ENCODE measurements around the gene MNAT1. TPM values are rescaled to one million over a fixed set of nuclear protein-coding genes. Genes with fewer than 3 reads are reported as not detected.
A peak's percentile ranks its signal among the peaks of the same experiment; 100 is the strongest.

Gene MNAT1
- total and polyA plus RNA-seq, 9 of the 15 experiments (the other 6 are each of a cell fraction or from before 2014, with no cell fraction given): 37.8 to 83.3 (median 60.4) TPM

DNA sequence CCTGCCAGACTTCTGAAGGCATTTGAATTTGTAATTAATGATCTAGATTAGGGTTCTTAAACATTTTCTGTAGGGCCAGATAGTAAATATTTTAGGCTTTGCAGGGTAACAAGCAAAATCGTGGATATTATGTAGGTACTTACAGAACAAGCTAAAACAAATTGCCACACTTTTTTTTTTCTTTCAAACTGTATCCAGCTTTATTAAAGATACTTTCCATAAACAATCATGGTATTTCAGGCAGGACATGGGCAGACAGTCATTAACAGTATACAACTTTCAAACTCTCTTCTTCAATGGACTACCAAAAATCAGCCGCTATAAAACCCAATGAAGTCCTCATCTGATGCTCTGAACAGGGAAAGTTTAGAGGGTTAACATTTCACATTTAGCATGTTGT, 236.7 kb downstream of the MNAT1 start:
- 9% methylated on average over 2 of the region's 2 CpGs for WGBS (ENCODE audit: insufficient coverage, low coverage, missing lambda C conversion rate)
- no peaks in the 10 kb centered on the region for H3K4me1 ChIP-seq (replicated peaks in 1 of 2; ENCODE audit: control insufficient read depth in 2 of 2, insufficient read depth in 2 of 2, low read length in 2 of 2)

More for the DNA sequence above, 236.7 kb downstream of the MNAT1 start:
- TF ChIP-seq ZBTB49 (CRISPR knock-in tag; IDR thresholded peaks at IDR 0.05; ENCODE audit: borderline replicate concordance) (no peak), MCM7 (IDR thresholded peaks at IDR 0.05) (no peak), ZNF384 (IDR thresholded peaks at IDR 0.05; ENCODE audit: low read depth, low read length) (0 out of 2 replicates have a peak, but pooled peaks have one; percentile 12), SREBF2 (CRISPR knock-in tag; IDR thresholded peaks at IDR 0.05) (no peak), ZNF431 (CRISPR knock-in tag; IDR thresholded peaks at IDR 0.05) (no peak), ZBTB40 (IDR thresholded peaks at IDR 0.05) (peak; percentile 70), ZBTB40 (CRISPR knock-in tag; IDR thresholded peaks at IDR 0.05) (peak; percentile 56), ZNF174 (CRISPR knock-in tag; IDR thresholded peaks at IDR 0.05) (no peak), HNRNPH1 (optimal IDR thresholded peaks at IDR 0.05; ENCODE audit: low read depth, low read length) (no peak)
- TF ChIP-seq, protein P1, sequence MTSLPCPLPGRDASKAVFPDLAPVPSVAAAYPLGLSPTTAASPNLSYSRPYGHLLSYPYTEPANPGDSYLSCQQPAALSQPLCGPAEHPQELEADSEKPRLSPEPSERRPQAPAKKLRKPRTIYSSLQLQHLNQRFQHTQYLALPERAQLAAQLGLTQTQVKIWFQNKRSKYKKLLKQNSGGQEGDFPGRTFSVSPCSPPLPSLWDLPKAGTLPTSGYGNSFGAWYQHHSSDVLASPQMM (CRISPR knock-in tag; IDR thresholded peaks at IDR 0.05): no peak
- FAIRE-seq (no peak), ATAC-seq (no peak), DNase-seq (ENCODE audit: extremely low read depth in 1 of 4, low spot score in 3 of 4) (no peak)
- Histone ChIP-seq H4K20me1 (replicated peaks; ENCODE audit: control insufficient read depth, insufficient read depth, low read length) (no peaks in the 10 kb centered on the region), H3K4me3 (no peak overlapping the region), H3K27me3 (ENCODE audit: control insufficient read depth in 2 of 2, insufficient read depth in 2 of 2, low read length in 2 of 2) (no peaks in the 10 kb centered on the region), H3K27ac (ENCODE audit: extremely low read depth, low read depth, low read length) (no peak overlapping the region), H3K36me3 (ENCODE audit: control insufficient read depth, insufficient read depth, low read length) (peaks cover 25% of the 10 kb centered on the region), H3K79me2 (ENCODE audit: control insufficient read depth, insufficient read depth, low read length) (peaks cover 7% of the 10 kb centered on the region; the same call in 2 of the 3 replicates), H3K9ac (ENCODE audit: insufficient read depth in 1 of 2, low read depth in 2 of 2, low read length in 2 of 2) (no peak overlapping the region), H2AFZ (ENCODE audit: low read depth, low read length) (no peak overlapping the region), H3K9me3 (replicated peaks; ENCODE audit: control insufficient read depth, insufficient read depth, low read depth, low read length) (no peaks in the 10 kb centered on the region), H3K9me1 (ENCODE audit: control insufficient read depth, insufficient read depth, low read length) (no peaks in the 10 kb centered on the region), H3K4me2 (ENCODE audit: insufficient read depth, low read length) (no peak overlapping the region)
- BruUV-seq (replicated peaks): no TSS peak
- in situ Hi-C loops (cut with MboI) (no loop called here), intact Hi-C loops (cut with micrococcal nuclease) (no loop called here)
- CTCF ChIA-PET (ENCODE audit: low intra/inter-chr PET ratio): no interaction called here
- POLR2A ChIA-PET: interaction anchor here (1.2 kb wide), 1 partner anchor 10 kb away, joined by 3 read pairs; the partner anchor contains the start of genes SLC38A6 and TRMT5

Measured in K562 (cell line).